GM23338 (cell line): ENCODE measurements around the gene LYZL1. TPM values are rescaled to one million over a fixed set of nuclear protein-coding genes. Genes with fewer than 3 reads are reported as not detected.

Experiments
- ATAC-seq: fragments of 200-7000 bp; cut with Tn5 transposase; 3 replicates; pipeline ENCODE4 v1.9.1; 2020
- DNase-seq: peaks from one replicate; pipeline ENCODE4 v3.0.0-alpha.2; 2015; ENCODE audit warnings: low spot score
- H2AFZ ChIP-seq: fragments of 200-600 bp; sonication (generic); 2 replicates; pipeline ENCODE4 v1.8.0; 2016; ENCODE audit warnings: antibody characterized with exemption, mild to moderate bottlenecking, moderate library complexity
- H3F3A ChIP-seq: fragments of 200-600 bp; sonication (generic); replicated peaks from 2 replicates; pipeline ENCODE4 v1.8.0; 2017; ENCODE audit warnings: antibody characterized with exemption, mixed run types, low read depth
- H3K27ac ChIP-seq: fragments of 200-600 bp; sonication (generic); 2 replicates; pipeline ENCODE4 v1.6.1; 2016; ENCODE audit warnings: low read depth
- H3K27me3 ChIP-seq: fragments of 200-600 bp; sonication (generic); 2 replicates; pipeline ENCODE4 v1.8.0; 2016; ENCODE audit warnings: mild to moderate bottlenecking, mixed run types, moderate library complexity; ENCODE audit not compliant: insufficient read depth
- H3K36me3 ChIP-seq: fragments of 200-600 bp; sonication (generic); 2 replicates; pipeline ENCODE4 v1.8.0; 2016; ENCODE audit warnings: mild to moderate bottlenecking; ENCODE audit not compliant: insufficient read depth
- H3K4me1 ChIP-seq: fragments of 200-600 bp; sonication (generic); 2 replicates; pipeline ENCODE4 v1.8.0; 2016; ENCODE audit warnings: mild to moderate bottlenecking, moderate library complexity; ENCODE audit not compliant: insufficient read depth
- H3K4me2 ChIP-seq: fragments of 200-600 bp; sonication (generic); 2 replicates; pipeline ENCODE4 v1.7.1; 2017; ENCODE audit warnings: mixed run types
- H3K4me3 ChIP-seq: fragments of 200-600 bp; sonication (generic); 2 replicates; pipeline ENCODE4 v1.6.1; 2016; ENCODE audit warnings: mixed run types
- H3K79me2 ChIP-seq: fragments of 200-600 bp; sonication (generic); replicated peaks from 2 replicates; pipeline ENCODE4 v1.8.0; 2017; ENCODE audit warnings: mild to moderate bottlenecking; ENCODE audit not compliant: insufficient read depth
- H3K9me2 ChIP-seq: fragments of 200-600 bp; sonication (generic); 2 replicates; pipeline ENCODE4 v1.8.0; 2017; ENCODE audit not compliant: insufficient read depth
- H4K20me1 ChIP-seq: fragments of 200-600 bp; sonication (generic); replicated peaks from 2 replicates; pipeline ENCODE4 v1.8.0; 2017; ENCODE audit warnings: mild to moderate bottlenecking; ENCODE audit not compliant: insufficient read depth
- H3K27ac Mint-ChIP-seq: 2 replicates; pipeline ENCODE4 v1.8.0; 2020; ENCODE audit warnings: inconsistent platforms, mild to moderate bottlenecking, moderate library complexity, mixed read lengths
- H3K27me3 Mint-ChIP-seq: 3 replicates; pipeline ENCODE4 v1.8.0; 2022; ENCODE audit warnings: low read depth, mild to moderate bottlenecking, moderate library complexity, mixed read lengths, inconsistent platforms; ENCODE audit not compliant: insufficient read depth, poor library complexity
- H3K36me3 Mint-ChIP-seq: 3 replicates; pipeline ENCODE4 v1.8.0; 2021; ENCODE audit warnings: low read depth, mild to moderate bottlenecking, inconsistent platforms, moderate library complexity, mixed read lengths
- H3K4me1 Mint-ChIP-seq: 3 replicates; pipeline ENCODE4 v1.8.0; 2020; ENCODE audit warnings: mild to moderate bottlenecking, inconsistent platforms, mixed read lengths
- H3K4me3 Mint-ChIP-seq: 3 replicates; pipeline ENCODE4 v1.8.0; 2021; ENCODE audit warnings: moderate library complexity, mild to moderate bottlenecking, inconsistent platforms, mixed read lengths
- H3K9me3 Mint-ChIP-seq: 3 replicates; pipeline ENCODE4 v1.8.0; 2020; ENCODE audit warnings: moderate library complexity, mild to moderate bottlenecking, inconsistent platforms, mixed read lengths
- CREB1 ChIP-seq: fragments of 250-450 bp; sonication (Bioruptor Pico); IDR thresholded peaks from 2 replicates; pipeline ENCODE4 v1.5.0; 2020; ENCODE audit warnings: low read depth, mild to moderate bottlenecking, moderate library complexity
- EZH2 ChIP-seq: fragments of 200-600 bp; sonication (generic); IDR thresholded peaks from one replicate; pipeline ENCODE4 v1.8.0; 2017; ENCODE audit warnings: antibody characterized with exemption, mild to moderate bottlenecking, low read depth; ENCODE audit not compliant: unreplicated experiment
- EZH2phosphoT487 ChIP-seq: fragments of 200-600 bp; sonication (generic); IDR thresholded peaks from one replicate; pipeline ENCODE4 v1.8.1; 2018; ENCODE audit warnings: antibody characterized with exemption; ENCODE audit not compliant: unreplicated experiment
- JUNB ChIP-seq: IDR thresholded peaks from one replicate; pipeline ENCODE4 v1.6.1; 2016; ENCODE audit warnings: antibody characterized with exemption; ENCODE audit not compliant: unreplicated experiment
- NANOG ChIP-seq: IDR thresholded peaks from 2 replicates; pipeline ENCODE4 v1.6.1; 2016; ENCODE audit warnings: antibody characterized with exemption, borderline replicate concordance
- POLR2AphosphoS5 ChIP-seq: IDR thresholded peaks from 2 replicates; pipeline ENCODE4 v1.6.1; 2016; ENCODE audit warnings: antibody characterized with exemption, low read depth
- STAT1 ChIP-seq: IDR thresholded peaks from one replicate; pipeline ENCODE4 v1.6.1; 2016; ENCODE audit warnings: antibody characterized with exemption; ENCODE audit not compliant: unreplicated experiment
- ZNF114 ChIP-seq: fragments of 250-450 bp; sonication (Bioruptor Pico); IDR thresholded peaks from 2 replicates; pipeline ENCODE4 v1.5.0; 2020; ENCODE audit warnings: mild to moderate bottlenecking, moderate library complexity
- polyA plus RNA-seq: library from polyadenylated mRNA; unstranded; fragments of >200 nt; fragmentation: Nextera tagmentation; extraction: Ambion mirVana; gene quantifications from 2 replicates; pipeline ENCODE4 v1.2.1, GENCODE V29; 2016
- total RNA-seq: library from RNA; depleted of rRNA; stranded (reverse); fragments of >200 nt; shearing (Covaris generic); gene quantifications from 2 replicates; pipeline ENCODE4 v1.2.3, GENCODE V29; 2014
- TF ChIP-seq, protein P1 (sequence below): fragments of 250-450 bp; sonication (Bioruptor Pico); IDR thresholded peaks from 2 replicates; pipeline ENCODE4 v1.5.0; 2020; ENCODE audit warnings: mild to moderate bottlenecking, moderate library complexity
- TF ChIP-seq, protein P2 (sequence below), 2 experiments: fragments of 200-600 bp in 1 of 2; sonication (generic) in 1 of 2; conservative IDR thresholded peaks; 2 replicates each; pipeline versions ENCODE4 v1.5.1 to v1.6.1; 2016 to 2017; ENCODE audit warnings: antibody characterized with exemption in 2 of 2, low read depth in 2 of 2, mild to moderate bottlenecking in 2 of 2, moderate library complexity in 1 of 2
- TF ChIP-seq, protein P3 (sequence below): IDR thresholded peaks from 2 replicates; pipeline ENCODE4 v1.6.1; 2016; ENCODE audit warnings: antibody characterized with exemption

Gene LYZL1
- total and polyA plus RNA-seq, 2 experiments from 2014 or later, result not detected

DNA sequence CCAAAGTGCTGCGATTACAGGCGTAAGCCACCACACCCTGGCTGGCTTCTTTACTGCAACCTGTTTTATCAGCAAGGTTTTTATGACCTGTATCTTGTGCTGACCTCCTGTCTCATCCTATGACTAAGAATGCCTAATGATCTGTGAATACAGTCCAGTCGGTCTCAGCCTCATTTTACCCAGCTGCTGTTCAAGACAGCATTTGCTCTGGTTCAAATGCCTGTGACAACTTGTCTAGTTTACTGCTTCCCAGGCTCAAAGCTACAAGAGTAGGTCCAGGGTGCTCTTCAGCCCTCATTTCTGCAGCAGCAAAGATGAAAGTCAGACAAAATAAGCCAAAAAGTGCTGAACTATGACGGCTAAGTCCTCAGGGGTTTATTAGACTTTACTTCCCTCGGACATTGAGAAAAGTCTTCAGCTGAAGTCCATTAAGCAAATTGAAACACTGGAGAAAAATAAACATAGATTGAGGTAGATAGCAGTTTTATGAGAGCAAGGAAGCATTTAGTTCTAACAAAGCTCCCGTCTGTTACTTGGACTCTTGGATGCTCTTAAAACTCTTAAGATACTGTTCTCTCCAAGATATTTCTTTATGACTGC lies 12.5 kb upstream of the LYZL1 start:
- no peaks in the 10 kb centered on the region for H3K27me3 Mint-ChIP-seq
- no peaks in the 10 kb centered on the region for H3K4me1 Mint-ChIP-seq
- Histone ChIP-seq H3F3A (no peaks in the 10 kb centered on the region), H4K20me1 (no peaks in the 10 kb centered on the region), H3K27ac (no peak overlapping the region), H3K4me1 (peaks cover 9% of the 10 kb centered on the region), H3K4me3 (no peak overlapping the region), H3K36me3 (no peaks in the 10 kb centered on the region), H3K9me2 (peaks cover 2% of the 10 kb centered on the region; the same call in 1 of the 2 replicates), H3K4me2 (no peak overlapping the region), H3K27me3 (no peaks in the 10 kb centered on the region), H3K79me2 (no peaks in the 10 kb centered on the region), H2AFZ (no peak overlapping the region)
- DNase-seq, result no peak
- no peaks in the 10 kb centered on the region for H3K36me3 Mint-ChIP-seq
- H3K9me3 Mint-ChIP-seq, result peaks cover under 1% of the 10 kb centered on the region; the same call in 1 of the 3 replicates
- H3K27ac Mint-ChIP-seq, result no peak overlapping the region; the same call in 1 of the 2 replicates
- ATAC-seq, result no peak
- TF ChIP-seq STAT1 (no peak), NANOG (no peak), EZH2 (no peak), EZH2phosphoT487 (no peak), POLR2AphosphoS5 (no peak), ZNF114 (CRISPR knock-in tag) (no peak), JUNB (no peak), CREB1 (no peak)
- TF ChIP-seq, protein P1, sequence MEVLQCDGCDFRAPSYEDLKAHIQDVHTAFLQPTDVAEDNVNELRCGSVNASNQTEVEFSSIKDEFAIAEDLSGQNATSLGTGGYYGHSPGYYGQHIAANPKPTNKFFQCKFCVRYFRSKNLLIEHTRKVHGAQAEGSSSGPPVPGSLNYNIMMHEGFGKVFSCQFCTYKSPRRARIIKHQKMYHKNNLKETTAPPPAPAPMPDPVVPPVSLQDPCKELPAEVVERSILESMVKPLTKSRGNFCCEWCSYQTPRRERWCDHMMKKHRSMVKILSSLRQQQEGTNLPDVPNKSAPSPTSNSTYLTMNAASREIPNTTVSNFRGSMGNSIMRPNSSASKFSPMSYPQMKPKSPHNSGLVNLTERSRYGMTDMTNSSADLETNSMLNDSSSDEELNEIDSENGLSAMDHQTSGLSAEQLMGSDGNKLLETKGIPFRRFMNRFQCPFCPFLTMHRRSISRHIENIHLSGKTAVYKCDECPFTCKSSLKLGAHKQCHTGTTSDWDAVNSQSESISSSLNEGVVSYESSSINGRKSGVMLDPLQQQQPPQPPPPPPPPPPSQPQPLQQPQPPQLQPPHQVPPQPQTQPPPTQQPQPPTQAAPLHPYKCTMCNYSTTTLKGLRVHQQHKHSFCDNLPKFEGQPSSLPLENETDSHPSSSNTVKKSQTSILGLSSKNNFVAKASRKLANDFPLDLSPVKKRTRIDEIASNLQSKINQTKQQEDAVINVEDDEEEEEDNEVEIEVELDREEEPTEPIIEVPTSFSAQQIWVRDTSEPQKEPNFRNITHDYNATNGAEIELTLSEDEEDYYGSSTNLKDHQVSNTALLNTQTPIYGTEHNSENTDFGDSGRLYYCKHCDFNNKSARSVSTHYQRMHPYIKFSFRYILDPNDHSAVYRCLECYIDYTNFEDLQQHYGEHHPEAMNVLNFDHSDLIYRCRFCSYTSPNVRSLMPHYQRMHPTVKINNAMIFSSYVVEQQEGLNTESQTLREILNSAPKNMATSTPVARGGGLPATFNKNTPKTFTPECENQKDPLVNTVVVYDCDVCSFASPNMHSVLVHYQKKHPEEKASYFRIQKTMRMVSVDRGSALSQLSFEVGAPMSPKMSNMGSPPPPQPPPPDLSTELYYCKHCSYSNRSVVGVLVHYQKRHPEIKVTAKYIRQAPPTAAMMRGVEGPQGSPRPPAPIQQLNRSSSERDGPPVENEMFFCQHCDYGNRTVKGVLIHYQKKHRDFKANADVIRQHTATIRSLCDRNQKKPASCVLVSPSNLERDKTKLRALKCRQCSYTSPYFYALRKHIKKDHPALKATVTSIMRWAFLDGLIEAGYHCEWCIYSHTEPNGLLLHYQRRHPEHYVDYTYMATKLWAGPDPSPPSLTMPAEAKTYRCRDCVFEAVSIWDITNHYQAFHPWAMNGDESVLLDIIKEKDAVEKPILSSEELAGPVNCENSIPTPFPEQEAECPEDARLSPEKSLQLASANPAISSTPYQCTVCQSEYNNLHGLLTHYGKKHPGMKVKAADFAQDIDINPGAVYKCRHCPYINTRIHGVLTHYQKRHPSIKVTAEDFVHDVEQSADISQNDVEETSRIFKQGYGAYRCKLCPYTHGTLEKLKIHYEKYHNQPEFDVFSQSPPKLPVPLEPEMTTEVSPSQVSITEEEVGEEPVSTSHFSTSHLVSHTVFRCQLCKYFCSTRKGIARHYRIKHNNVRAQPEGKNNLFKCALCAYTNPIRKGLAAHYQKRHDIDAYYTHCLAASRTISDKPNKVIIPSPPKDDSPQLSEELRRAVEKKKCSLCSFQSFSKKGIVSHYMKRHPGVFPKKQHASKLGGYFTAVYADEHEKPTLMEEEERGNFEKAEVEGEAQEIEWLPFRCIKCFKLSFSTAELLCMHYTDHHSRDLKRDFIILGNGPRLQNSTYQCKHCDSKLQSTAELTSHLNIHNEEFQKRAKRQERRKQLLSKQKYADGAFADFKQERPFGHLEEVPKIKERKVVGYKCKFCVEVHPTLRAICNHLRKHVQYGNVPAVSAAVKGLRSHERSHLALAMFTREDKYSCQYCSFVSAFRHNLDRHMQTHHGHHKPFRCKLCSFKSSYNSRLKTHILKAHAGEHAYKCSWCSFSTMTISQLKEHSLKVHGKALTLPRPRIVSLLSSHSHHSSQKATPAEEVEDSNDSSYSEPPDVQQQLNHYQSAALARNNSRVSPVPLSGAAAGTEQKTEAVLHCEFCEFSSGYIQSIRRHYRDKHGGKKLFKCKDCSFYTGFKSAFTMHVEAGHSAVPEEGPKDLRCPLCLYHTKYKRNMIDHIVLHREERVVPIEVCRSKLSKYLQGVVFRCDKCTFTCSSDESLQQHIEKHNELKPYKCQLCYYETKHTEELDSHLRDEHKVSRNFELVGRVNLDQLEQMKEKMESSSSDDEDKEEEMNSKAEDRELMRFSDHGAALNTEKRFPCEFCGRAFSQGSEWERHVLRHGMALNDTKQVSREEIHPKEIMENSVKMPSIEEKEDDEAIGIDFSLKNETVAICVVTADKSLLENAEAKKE, result no peak
- TF ChIP-seq, protein P2, sequence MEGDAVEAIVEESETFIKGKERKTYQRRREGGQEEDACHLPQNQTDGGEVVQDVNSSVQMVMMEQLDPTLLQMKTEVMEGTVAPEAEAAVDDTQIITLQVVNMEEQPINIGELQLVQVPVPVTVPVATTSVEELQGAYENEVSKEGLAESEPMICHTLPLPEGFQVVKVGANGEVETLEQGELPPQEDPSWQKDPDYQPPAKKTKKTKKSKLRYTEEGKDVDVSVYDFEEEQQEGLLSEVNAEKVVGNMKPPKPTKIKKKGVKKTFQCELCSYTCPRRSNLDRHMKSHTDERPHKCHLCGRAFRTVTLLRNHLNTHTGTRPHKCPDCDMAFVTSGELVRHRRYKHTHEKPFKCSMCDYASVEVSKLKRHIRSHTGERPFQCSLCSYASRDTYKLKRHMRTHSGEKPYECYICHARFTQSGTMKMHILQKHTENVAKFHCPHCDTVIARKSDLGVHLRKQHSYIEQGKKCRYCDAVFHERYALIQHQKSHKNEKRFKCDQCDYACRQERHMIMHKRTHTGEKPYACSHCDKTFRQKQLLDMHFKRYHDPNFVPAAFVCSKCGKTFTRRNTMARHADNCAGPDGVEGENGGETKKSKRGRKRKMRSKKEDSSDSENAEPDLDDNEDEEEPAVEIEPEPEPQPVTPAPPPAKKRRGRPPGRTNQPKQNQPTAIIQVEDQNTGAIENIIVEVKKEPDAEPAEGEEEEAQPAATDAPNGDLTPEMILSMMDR (conservative IDR thresholded peaks at IDR 0.05; ENCODE audit: low read depth in 2 of 2), result no peak
- TF ChIP-seq, protein P3, sequence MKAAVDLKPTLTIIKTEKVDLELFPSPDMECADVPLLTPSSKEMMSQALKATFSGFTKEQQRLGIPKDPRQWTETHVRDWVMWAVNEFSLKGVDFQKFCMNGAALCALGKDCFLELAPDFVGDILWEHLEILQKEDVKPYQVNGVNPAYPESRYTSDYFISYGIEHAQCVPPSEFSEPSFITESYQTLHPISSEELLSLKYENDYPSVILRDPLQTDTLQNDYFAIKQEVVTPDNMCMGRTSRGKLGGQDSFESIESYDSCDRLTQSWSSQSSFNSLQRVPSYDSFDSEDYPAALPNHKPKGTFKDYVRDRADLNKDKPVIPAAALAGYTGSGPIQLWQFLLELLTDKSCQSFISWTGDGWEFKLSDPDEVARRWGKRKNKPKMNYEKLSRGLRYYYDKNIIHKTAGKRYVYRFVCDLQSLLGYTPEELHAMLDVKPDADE, result no peak
- no peak overlapping the region for H3K4me3 Mint-ChIP-seq
